Measurements from ENCODE around the gene TFAP2A.

The TFAP2A gene

DNA sequence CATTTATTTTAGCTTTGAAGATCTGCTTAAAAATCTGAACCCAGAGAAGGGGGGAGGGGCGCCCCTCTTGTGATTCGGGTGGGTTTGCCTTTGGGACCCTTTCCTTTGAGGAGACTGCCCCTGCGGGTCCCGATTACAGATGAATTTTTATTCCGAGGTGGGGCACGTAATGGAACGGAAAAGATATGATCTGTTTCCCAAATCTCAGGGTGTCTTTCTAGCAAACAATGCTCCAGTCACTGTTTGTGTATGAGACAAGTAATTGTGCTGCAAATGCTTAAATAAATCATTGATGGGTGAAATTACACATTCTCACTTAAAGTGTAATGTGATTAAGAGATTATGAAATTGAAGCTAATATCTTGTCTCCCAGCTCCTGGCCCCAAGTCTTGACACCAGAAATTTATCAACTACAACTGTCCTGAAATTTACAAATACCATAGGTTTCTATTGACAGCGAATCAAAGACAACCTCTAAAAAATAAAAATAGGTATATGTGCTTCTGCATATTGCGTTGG lies 30.7 kb downstream of the TFAP2A start:
- DNase-seq (ENCODE audit: low read depth in 2 of 2, low spot score in 1 of 2), result no peak

DNA sequence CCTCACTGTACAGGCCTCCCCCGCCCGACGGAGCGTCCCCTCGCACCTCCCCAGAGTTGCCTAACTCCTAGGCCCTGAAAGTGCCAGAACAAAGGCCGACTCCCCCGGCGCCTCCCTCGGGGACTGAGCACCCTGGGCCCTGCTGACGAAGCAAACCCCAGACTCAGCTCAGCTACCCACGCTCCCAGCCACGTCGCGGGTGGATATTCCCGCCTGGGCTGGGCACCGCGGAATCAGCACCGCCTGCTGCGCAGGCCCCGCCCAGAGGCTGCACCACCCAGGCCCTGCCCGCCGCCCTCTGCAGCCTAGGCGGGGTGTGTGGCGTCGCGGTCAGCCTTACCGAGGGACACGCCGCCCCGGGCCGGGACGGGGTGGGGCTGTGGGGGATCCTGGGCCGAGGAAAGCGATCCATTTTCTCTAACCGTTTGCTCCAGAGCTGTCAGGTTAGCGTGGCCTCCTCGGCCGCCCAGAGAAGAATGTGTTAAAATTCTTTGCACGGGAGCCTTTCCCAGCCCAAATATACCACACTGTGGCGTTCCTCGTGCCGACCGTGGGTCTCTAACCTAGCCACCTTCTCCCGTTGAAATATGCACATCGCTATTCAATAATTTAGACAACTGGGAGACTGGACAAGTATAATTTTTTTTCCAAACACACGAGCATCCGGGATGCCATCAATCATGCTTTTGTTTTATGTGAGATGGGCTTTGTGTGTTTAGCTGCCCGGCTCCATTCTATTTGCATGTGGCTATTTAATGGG lies 31.4 kb downstream of the TFAP2A start:
- DNase-seq (ENCODE audit: low read depth in 2 of 2, low spot score in 1 of 2), result no peak

GRCh38 chr6:10382728-10383330 lies 32.0 kb downstream of the TFAP2A start:
- DNase-seq (ENCODE audit: low read depth in 2 of 2, low spot score in 1 of 2), result no peak

- no peak for DNase-seq (ENCODE audit: low read depth in 2 of 2, low spot score in 1 of 2)
These were observed 32.6 kb downstream of the TFAP2A start for GRCh38 chr6:10382322-10382721.

DNA sequence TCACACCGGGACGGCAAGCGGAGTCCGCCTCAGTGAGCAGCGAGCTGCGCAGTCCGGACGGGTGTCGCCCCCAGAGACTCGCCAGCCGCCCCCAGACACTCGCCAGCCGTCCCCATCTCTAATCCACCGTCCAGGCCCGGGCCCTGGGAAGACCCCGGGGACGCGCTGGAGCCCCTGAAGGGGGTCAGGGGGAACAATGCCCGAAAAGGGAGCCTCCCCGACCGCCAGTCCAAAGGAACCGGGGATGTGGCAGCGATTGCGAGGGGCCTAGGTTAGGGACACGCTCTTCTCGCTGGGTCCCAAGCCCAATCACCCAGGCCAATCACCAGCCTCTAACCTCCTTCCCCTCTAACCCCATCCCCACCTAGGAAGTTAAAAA lies 33.1 kb downstream of the TFAP2A start:
- DNase-seq (ENCODE audit: low read depth in 2 of 2, low spot score in 1 of 2), result no peak

DNA sequence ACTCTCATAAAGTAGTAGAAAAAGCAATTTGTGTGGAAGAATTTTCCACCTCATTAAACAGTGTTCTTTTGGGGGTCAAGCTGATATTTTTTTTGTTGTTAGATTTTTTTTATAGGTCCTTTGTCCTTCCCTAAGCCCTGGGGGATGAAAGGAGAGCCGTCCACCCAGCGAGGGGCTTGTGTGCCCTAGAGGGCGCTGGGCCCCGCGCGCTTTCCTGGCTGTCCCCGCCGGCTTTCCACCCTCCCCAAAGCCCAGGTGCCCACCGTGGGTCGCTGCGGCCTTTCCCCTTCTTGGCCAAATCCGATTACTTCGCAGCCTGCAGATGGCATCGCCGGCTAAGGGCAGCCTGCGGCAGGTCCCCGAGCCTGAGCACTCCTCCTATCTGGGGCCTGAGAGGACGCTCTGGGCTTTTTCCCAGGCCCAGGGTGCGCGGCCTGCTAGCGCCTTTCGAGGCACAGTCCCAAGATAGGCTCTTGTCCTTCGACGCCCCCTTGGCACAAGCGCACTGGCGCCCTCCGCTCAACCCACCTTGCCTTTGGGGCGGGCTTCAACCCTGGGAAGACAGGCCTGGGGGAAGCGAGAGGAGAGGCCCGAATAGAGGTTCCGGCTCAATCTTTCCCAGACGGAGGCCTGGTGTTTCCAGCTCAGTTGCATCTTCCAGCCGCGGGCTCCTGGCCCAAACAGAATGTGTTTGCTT lies 33.6 kb downstream of the TFAP2A start:
- DNase-seq (ENCODE audit: low read depth in 2 of 2, low spot score in 1 of 2), result no peak

GRCh38 chr6:10375391-10375969 lies 39.4 kb downstream of the TFAP2A start:
- DNase-seq (ENCODE audit: low read depth in 2 of 2, low spot score in 1 of 2), result no peak

DNA sequence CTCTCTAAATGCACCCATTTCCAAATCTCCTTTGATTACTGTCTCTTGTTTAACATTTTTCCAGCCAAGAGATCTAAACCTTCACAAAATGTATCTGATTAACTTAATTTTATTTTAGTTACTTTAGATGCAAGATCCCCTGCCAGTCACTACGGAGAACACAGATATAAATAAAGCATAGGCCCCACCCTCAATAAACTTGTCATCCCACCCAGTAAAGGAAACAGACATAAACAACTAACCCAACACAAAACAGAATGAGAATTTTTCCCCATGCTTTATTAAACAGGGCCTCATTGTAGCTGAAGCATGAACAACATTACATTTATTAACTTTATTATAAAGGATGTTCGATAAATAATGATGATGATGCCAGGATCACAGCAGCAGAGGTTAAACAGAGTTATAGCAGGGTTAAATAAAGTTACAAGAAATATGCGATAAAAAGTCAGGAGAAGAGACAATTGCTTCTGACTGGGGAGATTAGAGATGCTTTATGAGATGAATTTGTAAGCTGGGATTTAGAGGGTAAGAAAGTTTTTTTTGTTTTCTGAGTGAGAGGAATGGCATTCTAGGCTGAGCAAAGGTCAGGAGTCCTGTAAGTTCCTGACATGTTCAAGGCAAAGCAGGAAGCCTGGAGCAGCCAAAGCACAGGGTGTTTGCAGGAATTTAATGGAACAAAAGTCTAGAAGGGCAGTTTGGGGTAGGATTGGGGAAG lies 41.1 kb downstream of the TFAP2A start:
- DNase-seq (ENCODE audit: low read depth in 2 of 2, low spot score in 1 of 2), result no peak

GRCh38 chr6:10369896-10370295 lies 45.0 kb downstream of the TFAP2A start:
- no peak for DNase-seq (ENCODE audit: low read depth in 2 of 2, low spot score in 1 of 2)

DNA sequence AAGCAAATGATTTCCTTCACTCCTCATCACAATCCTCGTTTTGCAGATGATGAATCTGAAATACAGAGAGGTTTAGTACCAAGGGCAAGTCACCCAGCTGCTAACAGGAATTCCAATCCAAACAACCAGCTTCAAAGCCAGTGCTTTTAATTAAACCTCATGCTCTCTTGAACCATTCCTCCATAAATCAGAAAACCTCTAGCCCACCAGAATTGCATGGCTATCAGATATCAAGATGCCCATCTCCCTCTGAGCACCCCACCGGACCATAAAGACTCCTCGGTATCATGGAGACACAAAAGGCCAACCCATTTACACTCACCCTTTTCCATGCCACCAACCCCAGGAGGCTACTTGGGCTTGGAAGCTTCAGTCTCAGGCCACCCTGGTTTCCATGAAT lies 46.0 kb downstream of the TFAP2A start:
- DNase-seq (ENCODE audit: low read depth in 2 of 2, low spot score in 1 of 2), result no peak

DNA sequence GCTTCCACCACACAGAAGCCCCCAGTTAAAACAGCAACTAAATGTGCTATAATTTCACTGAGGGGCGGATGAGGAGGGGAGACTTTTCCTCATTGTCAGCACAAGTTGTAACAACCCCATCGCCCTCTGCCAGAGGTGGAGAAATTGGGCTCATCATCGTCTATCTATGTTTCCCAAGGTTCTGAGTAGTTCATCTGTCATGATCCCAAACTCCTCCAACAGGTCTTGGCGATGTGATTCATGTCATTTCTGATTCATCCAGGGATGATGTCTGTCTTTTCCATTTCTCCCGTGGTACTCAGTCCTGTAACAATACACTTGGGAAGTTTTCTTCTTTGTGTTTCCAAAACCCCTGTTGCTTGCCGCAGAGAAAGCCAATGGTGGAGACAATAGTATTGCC lies 51.0 kb downstream of the TFAP2A start:
- DNase-seq (ENCODE audit: low read depth in 2 of 2, low spot score in 1 of 2), result no peak

GRCh38 chr6:10362300-10362699 lies 52.6 kb downstream of the TFAP2A start:
- DNase-seq (ENCODE audit: low read depth in 2 of 2, low spot score in 1 of 2), result no peak

GRCh38 chr6:10361428-10361827 lies 53.4 kb downstream of the TFAP2A start:
- no peak for DNase-seq (ENCODE audit: low read depth in 2 of 2, low spot score in 1 of 2)

DNA sequence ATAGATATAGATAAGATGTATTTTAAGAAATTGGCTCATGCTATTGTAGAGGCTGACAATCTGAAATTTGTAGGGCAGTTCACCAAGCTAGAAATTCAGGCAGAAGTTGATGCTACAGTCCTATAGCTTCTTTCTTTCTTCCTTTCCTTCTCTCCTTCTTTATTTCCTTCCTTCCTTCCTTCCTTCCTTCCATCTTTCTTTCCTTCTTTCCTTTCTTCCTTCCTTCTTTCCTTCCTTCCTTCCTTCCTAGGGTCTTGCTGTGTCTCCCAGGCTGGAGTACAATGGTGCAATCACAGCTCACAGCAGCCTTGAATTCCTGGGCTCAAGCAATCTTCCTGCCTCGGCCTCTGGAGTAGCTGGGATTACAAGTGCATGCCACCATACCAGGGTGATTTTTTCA lies 55.3 kb downstream of the TFAP2A start:
- DNase-seq (ENCODE audit: low read depth in 2 of 2, low spot score in 1 of 2), result no peak

DNA sequence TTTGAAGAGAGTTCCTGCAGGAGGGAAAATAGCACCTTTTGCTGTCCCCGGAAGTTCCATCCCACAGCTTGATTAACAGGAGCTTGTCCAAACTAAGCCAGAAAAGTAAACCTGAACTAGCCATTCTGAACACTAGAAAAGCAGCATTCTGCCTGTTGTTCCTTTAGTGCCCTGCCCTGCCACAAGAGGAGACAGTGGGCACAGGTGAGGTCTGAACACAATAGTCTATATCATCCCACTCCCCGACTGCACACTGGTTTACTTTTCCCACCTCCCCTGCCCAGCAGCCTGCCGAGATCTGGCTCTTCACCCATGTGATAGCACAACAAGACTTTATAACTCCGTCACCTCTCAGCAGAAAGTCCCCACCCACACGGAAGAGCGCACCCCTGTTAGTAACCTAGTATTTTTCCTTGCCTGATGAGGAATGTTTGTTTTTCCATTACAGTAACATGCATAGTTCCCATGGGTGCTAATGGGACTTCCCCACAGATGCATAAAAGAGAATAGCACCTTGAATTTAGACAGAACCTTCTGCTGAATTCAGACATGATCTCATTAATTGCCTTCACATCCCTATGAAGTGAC lies 59.7 kb downstream of the TFAP2A start:
- no peak for DNase-seq (ENCODE audit: low read depth in 2 of 2, low spot score in 1 of 2)

DNA sequence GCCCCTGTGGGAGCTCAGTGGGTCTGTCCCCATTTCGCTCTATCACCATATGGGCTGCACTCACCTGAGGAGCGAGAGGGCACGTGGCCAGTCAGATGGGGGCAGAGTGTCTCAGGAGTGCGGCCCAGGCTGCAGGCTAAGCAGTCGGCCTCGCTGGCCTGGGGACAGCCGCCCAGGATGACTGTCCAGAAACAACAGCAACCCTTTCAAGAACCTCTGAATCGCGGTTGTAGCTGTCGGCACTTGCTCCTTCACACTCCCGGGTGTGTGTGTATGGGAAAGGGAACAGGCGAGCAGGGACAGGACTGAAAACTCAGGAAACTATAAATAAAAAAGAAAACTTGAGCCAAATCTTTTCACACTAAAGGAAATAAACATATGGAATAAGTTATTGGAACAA lies 63.1 kb downstream of the TFAP2A start:
- DNase-seq (ENCODE audit: low read depth in 2 of 2, low spot score in 1 of 2), result no peak

- DNase-seq (ENCODE audit: low read depth in 2 of 2, low spot score in 1 of 2), result no peak
These were observed 64.2 kb downstream of the TFAP2A start for GRCh38 chr6:10350720-10351119.

DNA sequence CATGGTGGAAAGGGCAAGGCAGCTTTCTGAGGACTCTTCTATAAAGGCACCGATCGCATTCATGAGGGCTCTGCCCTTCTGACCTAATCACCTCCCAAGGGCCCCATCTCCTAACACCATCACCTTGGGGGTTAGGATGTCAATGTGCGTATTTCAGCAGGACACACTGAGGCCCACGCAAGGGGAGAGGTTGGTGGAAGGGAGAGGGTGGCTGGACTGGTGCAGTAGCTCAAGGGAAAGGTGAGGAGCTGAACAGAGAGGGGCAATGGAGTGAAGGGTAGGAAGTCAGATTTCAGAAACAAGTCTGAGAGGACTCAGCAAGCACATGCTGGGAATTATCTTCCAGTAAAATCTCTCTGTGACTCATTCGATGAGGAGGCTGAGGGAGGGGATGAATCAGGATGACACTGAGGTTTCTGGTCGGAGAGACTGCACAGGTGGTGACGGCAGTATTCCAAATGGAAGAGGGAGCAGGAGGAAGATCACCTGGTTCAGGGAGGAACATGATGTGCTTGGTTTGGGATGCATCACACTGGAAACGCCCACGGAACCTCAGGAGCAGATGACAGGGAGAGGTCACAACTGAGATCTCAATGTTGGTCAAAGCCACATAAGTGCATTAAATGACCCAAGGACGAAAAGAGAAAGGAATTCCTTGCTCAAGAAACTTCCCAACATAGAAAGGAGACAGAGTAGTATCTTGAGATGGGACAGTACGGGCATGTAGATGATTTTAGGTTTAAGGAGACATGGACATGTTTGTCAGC lies 67.1 kb downstream of the TFAP2A start:
- no peak for DNase-seq (ENCODE audit: low read depth in 2 of 2, low spot score in 1 of 2)
